ENCODE results near the gene SLC13A2. TPM values are rescaled to one million over a fixed set of nuclear protein-coding genes. Genes with fewer than 3 reads are reported as not detected.

Gene SLC13A2
- total and polyA plus RNA-seq, 11 donors: 0.03 TPM; not detected in 10

GRCh38 chr17:28526381-28526780 is 52.9 kb downstream of the SLC13A2 start:
- peaks cover 0 to 5% (median 0%) of the 10 kb centered on the region in 9 donors for H3K27me3 ChIP-seq
- DNase-seq: no peak
- ATAC-seq: no peak
- no peak overlapping the region for H3K27ac ChIP-seq
- intact Hi-C loops (cut with DNase I): no loop called here
- WGBS, 4 donors: 73 to 91% (median 77%) methylated on average over 7 to 8 of the region's 8 CpGs
- H3K4me3 ChIP-seq: no peak overlapping the region
- TF ChIP-seq, protein P1, sequence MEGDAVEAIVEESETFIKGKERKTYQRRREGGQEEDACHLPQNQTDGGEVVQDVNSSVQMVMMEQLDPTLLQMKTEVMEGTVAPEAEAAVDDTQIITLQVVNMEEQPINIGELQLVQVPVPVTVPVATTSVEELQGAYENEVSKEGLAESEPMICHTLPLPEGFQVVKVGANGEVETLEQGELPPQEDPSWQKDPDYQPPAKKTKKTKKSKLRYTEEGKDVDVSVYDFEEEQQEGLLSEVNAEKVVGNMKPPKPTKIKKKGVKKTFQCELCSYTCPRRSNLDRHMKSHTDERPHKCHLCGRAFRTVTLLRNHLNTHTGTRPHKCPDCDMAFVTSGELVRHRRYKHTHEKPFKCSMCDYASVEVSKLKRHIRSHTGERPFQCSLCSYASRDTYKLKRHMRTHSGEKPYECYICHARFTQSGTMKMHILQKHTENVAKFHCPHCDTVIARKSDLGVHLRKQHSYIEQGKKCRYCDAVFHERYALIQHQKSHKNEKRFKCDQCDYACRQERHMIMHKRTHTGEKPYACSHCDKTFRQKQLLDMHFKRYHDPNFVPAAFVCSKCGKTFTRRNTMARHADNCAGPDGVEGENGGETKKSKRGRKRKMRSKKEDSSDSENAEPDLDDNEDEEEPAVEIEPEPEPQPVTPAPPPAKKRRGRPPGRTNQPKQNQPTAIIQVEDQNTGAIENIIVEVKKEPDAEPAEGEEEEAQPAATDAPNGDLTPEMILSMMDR (IDR thresholded peaks at IDR 0.05): no peak
- no peak for TF ChIP-seq POLR2A (IDR thresholded peaks at IDR 0.05)
- H3K4me1 ChIP-seq: no peaks in the 10 kb centered on the region
- H3K36me3 ChIP-seq: no peaks in the 10 kb centered on the region
- no peaks in the 10 kb centered on the region for H3K9me3 ChIP-seq

DNA sequence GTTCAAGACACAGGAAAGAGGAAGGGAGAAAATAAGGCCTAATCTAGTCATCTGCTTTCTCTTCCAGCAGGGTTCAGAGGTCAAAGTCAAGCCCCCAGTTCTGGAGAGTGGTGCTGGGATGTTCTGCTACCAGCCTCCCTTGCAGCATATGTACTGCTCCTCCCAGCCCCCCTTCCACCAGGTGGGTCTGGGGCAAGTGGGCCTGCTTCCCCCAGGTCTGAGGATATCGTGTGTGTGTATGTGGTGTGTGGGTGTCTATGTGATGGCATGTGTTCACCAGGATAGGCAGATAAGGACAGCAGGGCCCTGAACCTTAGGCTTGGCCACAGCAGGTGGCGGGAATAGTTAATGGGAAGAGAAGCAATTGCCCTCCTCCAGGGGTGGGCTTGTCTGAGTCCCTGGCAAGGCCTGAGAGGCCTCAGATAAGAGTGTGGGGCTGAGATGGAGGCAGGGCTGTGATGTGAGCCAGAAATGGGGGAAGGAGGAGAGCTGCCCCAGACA is 53.8 kb downstream of the SLC13A2 start:
- Histone ChIP-seq H3K4me3 (no peak overlapping the region), H3K9me3 (no peaks in the 10 kb centered on the region), H3K27ac (no peak overlapping the region), H3K4me1 (no peaks in the 10 kb centered on the region), H3K36me3 (no peaks in the 10 kb centered on the region), H3K27me3 (peaks cover 0 to 6% (median 0%) of the 10 kb centered on the region in 9 donors)
- TF ChIP-seq POLR2A (IDR thresholded peaks at IDR 0.05): no peak
- TF ChIP-seq, protein P1 (IDR thresholded peaks at IDR 0.05): no peak
- no peak for ATAC-seq
- DNase-seq: no peak
- intact Hi-C loops (cut with DNase I): no loop called here
- 91 to 100% (median 94%) methylated on average over 2 of the region's 2 CpGs for WGBS, 4 donors

DNA sequence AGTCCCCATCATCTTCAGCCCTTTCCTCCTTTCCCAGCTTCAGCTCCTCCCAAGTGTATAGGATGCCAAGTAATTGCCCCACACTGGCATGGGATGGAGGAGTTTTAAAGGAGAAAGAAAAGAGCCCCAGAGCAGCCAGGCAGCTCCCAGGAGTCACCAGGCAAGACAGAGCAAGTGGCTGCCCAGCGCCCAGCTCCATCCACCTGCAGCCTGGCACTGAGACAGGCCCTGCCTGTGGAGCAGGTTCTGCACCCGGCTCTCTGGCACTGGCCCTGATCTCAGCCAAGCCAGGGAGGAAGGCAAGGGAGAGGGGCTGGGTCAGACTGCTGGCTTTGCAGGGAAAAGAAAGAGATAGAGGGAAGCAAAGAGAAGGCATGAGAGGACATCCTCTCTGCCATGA is 54.4 kb downstream of the SLC13A2 start:
- ATAC-seq (no peak), DNase-seq (no peak)
- WGBS, 4 donors: 90 to 97% (median 95%) methylated on average over 2 of the region's 2 CpGs
- Histone ChIP-seq H3K36me3 (no peaks in the 10 kb centered on the region), H3K4me3 (no peak overlapping the region), H3K27ac (no peak overlapping the region), H3K9me3 (no peaks in the 10 kb centered on the region), H3K4me1 (no peaks in the 10 kb centered on the region), H3K27me3 (peaks cover 0 to 6% (median 0%) of the 10 kb centered on the region in 9 donors)
- TF ChIP-seq, protein P1 (IDR thresholded peaks at IDR 0.05): no peak
- no peak for TF ChIP-seq POLR2A (IDR thresholded peaks at IDR 0.05)
- intact Hi-C loops (cut with DNase I): no loop called here

GRCh38 chr17:28528327-28529012 is 55.0 kb downstream of the SLC13A2 start:
- DNase-seq (no peak), ATAC-seq (no peak)
- Histone ChIP-seq H3K36me3 (no peaks in the 10 kb centered on the region), H3K4me3 (no peak overlapping the region), H3K27me3 (peaks cover 0 to 6% (median 0%) of the 10 kb centered on the region in 9 donors), H3K4me1 (no peaks in the 10 kb centered on the region), H3K27ac (no peak overlapping the region), H3K9me3 (no peaks in the 10 kb centered on the region)
- WGBS, 4 donors: 72 to 80% (median 74%) methylated on average over 9 of the region's 9 CpGs
- no peak for TF ChIP-seq POLR2A (IDR thresholded peaks at IDR 0.05)
- TF ChIP-seq, protein P1 (IDR thresholded peaks at IDR 0.05): no peak
- intact Hi-C loops (cut with DNase I): no loop called here

All from heart left ventricle (tissue), 16 donors.